GM04504 (cell line): ENCODE results near the gene IL17REL.

ENCODE experiments used
- DNase-seq: peaks from one replicate; pipeline ENCODE4 v3.0.0-alpha.2; 2012; ENCODE audit warnings: low read depth

The IL17REL gene

GRCh38 chr22:50022171-50022819 is 9.7 kb upstream of the IL17REL start:
- no peak for DNase-seq

- DNase-seq, result no peak
These were observed 8.0 kb upstream of the IL17REL start for GRCh38 chr22:50020606-50021005.

DNA sequence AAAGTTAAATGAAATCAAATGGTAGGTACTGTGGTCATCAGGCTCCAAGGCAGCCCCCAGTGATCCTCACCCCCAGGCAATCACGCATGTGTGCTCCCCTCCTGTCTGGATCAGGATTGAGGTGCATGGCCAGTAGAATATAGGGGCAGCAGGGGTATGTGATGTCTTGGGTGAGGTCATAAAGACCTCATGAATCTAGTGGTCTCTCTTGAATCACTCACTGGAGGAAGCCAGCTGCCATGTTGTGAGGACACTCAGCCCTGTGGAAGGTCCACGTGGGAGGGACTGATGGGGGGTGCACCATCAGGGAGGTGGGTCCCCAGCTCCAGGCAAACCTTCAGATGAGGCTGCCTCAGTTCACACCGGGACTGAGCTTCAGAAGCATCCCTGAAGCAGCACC is 6.8 kb upstream of the IL17REL start:
- DNase-seq, result no peak

GRCh38 chr22:50018608-50019285 is 6.2 kb upstream of the IL17REL start:
- no peak for DNase-seq

GRCh38 chr22:50017701-50018224 is 5.2 kb upstream of the IL17REL start:
- no peak for DNase-seq

GRCh38 chr22:50016988-50017700 is 4.6 kb upstream of the IL17REL start:
- DNase-seq, result no peak

- DNase-seq, result no peak
These were observed 3.9 kb upstream of the IL17REL start for GRCh38 chr22:50016308-50016987.

GRCh38 chr22:50015451-50016307 is 3.1 kb upstream of the IL17REL start:
- no peak for DNase-seq

- no peak for DNase-seq
These were observed 2.3 kb upstream of the IL17REL start for GRCh38 chr22:50014655-50015401.

DNA sequence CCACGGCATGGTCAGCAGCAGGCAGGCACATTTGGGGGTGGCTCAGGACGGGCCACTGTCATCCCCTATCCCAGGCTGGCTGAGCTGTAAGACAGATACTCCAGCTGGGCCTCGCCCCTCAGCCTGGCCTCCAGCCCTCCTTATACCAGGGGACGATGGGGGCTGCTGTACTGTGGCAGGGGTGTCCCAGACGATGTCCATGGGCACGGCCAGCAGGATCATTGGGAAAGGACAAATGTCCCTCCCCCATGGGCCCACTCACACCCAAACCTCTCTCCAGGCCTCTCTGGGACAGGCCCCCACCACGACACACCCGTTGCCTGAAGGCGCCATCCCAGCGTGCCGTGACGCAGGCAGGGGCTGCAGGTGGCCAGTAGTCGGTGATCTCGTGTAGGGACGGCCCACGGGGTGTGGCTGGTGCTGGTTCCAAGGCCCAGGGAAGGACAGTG is 1.5 kb upstream of the IL17REL start:
- no peak for DNase-seq

DNA sequence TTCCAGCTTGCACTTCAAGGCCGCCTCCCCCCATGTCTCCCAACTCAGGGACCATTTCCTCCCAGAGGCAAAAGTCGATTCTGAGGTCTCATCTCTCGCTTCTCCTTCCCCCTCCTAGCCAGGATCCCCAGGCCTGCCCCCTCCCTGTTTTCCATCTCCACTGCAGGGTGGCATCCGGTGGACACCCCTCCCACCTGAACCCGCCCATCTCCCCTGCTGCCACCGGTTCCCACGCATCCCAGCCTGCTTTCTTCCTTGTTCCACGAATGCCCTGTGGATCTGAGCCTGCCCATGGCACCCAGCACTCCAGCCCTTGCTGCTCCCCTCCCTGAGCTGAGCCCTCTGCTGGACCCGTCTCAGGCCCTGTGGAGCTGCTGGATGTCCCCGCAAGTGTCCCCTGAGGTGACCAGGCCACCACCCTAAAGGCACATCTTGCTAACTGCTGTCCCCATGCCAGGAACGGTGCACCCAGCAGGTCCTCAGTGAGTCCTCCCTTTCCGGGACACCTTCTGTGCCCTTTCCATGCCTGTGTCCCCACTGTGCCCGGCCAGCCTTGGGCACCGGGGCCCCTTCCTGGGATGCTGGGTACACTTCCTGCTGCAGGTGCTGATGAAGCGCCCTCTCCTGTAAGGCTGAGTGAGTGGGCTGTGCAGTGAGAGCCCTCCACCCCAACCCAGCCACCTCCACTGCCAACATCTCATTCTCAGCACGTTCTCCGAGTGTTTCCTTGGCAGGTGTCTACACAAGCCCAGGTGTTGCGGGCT is 936 bp downstream of the IL17REL start:
- DNase-seq, result no peak

DNA sequence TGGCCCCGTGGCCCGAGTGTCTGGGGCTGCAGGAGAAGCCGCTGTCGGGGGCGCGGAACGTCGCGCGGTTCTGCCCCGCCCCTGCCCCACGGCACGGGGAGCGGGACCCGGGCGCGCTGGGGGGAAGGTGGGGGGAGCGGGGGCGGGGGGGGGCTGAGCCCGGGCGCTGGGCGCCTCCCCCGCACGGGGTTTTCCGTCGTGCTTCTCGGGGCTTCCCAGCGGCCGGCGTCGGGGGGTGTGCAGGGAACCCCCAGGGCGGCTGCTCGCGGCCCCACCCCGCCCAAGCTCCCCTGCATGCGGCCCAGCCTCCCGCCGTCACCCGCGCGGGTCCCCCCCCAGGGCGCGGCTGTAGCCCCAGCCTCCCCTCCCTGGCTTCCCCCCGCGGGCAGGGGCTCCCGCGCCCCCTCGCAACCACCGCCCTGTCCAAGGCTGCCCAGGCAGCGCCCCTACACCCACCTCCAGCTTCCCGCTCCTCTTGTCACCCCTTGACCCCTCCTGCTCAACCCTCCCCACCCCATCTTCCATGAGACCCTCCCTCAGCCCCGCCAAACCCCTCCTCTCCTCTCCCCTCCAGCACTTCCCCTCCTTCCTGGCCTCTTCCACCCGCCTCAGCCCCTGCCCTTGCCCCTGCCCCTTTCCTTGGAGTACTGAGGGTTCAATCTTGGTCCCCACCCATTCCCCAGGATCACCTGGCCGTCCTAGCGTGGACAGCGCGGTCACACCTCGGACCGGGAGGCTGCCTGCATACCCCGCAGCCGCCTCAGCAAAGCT is 1.7 kb downstream of the IL17REL start:
- no peak for DNase-seq

DNA sequence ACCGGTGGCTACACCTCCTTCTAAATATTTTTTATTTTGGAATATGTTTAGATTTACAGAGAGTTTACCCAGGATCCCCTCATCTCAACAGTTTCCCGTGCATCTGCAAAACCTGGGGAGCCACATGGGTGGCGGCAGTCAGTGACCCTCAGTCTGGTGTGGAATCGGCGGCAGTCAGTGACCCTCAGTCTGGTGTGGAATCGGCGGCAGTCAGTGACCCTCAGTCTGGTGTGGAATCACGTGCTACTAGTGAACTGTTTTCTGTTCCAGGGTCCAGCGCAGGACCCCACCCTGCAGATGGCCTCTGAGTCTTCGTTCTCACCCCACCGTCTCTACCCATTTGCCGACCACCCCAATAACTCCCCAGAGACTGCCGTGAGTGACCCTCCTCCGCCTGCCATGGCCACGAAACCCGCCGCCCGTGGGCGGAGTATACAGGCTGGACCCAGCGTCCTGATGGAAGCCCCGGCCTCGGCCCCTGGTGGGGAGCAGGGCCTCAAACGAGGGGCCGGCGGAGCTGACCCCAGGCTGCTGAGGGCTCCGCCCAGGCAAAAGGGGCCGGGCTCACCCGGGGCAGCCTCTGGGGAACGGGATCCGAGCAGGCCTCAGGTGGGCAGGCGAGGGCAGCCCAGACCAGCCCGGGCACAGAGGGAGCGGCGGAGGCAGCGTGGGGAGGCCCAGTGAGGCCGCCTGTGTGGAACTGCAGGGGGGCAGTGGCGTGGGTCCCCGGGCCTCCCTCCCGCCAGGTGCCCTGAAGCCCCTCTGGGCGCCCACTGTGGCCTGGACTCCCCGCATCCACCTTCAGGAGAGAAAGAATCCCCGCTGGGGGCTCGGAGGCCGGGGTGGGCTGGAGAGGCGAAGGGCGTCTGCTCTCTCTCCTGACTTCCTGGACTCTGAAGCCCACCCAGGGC is 2.5 kb downstream of the IL17REL start:
- no peak for DNase-seq

GRCh38 chr22:50009251-50009650 is 3.3 kb downstream of the IL17REL start:
- no peak for DNase-seq

DNA sequence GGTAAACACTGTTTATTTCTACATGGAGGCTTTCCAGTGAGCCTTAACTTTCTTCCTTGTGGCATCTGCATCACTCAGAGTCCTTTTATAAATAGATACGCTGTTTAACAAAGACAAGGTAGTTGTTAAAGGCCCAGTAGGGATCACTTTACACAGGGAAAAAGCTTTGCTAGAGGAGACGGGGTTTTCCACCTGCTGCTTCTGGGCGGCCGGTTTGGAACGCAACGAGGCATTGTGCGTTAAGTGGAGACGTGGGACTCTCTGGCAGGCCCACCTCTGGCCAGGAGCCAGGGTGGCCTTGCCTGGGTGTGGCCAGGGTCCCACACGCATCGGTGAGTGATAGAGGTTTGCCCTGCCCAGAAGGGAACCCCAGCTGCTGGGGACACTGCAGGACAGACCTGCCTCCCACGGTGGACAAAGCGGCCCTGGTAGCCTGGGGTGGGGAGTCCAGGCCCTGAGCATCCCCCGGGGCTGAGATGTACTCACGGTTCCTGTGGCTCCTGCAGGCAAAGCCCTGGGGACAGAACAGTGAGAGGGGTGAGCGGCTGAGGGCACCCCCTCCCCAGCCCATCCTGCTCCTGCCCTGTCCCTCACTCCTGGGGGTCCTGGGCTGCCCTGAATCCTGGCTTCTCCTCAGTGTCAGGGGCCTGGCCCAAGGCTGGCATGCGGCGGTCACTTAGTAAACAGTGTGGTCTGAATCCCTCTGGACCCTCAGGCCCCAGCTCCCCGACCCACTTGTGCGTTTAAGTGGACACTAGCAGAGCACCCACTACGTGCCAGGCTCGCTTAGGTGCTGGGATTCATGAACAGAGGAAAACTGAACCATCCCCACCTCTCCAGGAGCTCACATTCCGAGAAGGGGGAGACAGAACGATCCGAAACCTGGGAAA is 4.2 kb downstream of the IL17REL start:
- no peak for DNase-seq

DNA sequence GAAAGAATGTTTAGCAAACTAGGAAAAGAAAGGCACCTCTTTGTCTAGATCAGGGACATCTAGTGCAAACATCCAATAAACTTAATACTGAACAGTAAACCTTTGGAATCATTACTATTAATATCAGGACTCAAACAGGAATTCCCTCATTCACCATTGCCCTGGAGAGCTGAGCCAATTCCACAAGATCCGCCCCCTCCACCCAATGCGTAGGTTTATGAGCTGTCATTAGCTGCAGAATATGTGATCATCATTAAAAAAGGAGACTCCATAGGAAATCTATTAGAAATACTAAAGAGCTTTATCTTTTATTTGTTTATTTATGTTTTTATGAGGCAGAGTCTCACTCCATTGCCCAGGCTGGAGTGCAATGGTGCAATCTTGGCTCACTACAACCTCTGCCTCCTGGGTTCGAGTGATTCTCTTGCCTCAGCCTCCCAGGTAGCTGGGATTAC is 5.5 kb downstream of the IL17REL start:
- no peak for DNase-seq

DNA sequence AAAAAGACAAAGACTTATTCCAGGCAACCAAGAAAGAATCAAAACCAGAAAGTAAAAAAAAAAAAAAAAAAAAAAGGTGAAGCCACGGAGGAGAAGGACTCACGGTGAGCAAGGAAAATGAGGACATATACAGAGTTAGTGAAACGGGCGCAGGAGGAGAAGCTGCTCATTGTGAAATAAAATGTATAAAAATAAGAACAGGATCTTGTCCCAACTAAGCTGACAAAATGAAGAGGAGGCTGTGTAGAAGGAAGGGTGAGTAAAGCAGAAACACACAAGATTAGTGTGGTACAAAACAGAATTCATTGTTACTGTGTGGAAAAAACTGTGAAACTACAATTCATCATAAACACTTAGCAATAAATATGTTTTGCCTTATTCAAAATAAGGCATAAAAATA is 7.6 kb downstream of the IL17REL start:
- DNase-seq, result no peak
